Vagina (tissue), 2 donors: ENCODE data around the gene OR4D11.

Experiments used
- CTCF ChIP-seq, 3 experiments: fragments of 450-650 bp in 2 of 3; fragments of 200-600 bp in 1 of 3; sonication (generic) in 1 of 3; IDR thresholded peaks; one replicate each; pipeline ENCODE4 v1.5.1; 2017 to 2019; ENCODE audit warnings: antibody characterized with exemption in 3 of 3, mild to moderate bottlenecking in 2 of 3, moderate library complexity in 2 of 3
- POLR2AphosphoS5 ChIP-seq, 2 donors: sonication (generic); formaldehyde crosslinking; IDR thresholded peaks; one replicate each; pipeline ENCODE4 v1.9.0; 2017; ENCODE audit warnings: antibody characterized with exemption in 2 of 2, mild to moderate bottlenecking in 2 of 2, low read depth in 1 of 2; ENCODE audit not compliant: insufficient read depth in 1 of 2

DNA sequence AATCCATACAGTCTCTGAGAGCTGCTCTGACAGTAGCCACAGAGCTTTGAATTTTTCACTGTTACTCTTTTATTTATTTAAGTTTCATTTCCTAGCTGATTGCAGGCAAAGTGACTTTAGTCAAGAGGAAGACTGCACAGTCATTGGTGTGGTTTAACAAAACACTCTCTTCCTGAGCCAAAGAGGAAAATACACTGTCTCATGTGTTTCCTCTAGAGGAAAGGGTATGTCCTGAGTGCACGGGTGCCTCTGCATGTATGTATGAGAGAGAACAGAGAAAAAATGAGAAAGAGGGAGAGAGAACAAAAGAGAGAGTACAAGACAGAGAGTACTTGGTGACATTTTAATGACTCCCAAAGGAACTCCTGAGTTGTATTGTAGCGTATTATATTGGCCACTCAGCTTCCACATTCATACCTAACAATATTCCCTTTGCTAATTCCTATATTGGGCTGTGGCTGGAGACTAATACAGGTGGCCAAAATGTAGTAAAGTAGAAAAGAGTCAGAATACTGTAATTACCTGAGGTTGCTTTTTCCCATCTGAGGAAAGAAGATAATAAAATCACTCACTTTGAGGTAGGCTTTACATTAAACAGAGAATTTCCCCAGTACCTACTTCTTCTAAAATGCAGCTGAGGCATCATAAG lies 7.7 kb downstream of the OR4D11 start, which contains the start of gene OR4D9:
- TF ChIP-seq CTCF (IDR thresholded peaks at IDR 0.05) (no peak), POLR2AphosphoS5 (IDR thresholded peaks at IDR 0.05; ENCODE audit: insufficient read depth in 1 of 2, low read depth in 1 of 2) (peak in 1 of 2 donors; percentile 28)
